ENCODE data around the gene RALBP1. TPM values are rescaled to one million over a fixed set of nuclear protein-coding genes. Genes with fewer than 3 reads are reported as not detected.

RALBP1 gene
- total RNA-seq, 1 donor from 2014 or later, result 29.2 TPM

DNA sequence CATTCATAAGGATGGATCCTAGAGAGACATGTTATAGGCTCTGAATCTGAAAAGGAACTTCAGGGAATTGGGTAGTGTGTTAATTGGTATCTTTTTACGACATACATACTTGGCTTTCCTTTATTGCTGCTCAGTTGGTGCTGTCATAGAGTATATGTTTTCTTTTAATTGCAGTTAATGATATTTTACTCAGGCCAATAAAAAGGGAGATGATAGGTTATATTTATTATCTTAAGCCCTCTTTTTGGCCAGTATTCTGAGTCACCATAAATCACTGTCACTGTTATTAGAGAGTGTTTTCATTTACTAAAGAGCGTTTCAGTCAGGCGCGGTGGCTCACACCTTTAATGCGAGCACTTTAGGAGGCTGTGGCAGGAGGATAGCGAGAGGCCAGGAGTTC, 47.6 kb downstream of the RALBP1 start:
- Histone ChIP-seq H3K27me3 (ENCODE audit: control insufficient read depth in 3 of 3, insufficient read depth in 3 of 3, low read length in 3 of 3) (no peaks in the 10 kb centered on the region), H3K4me1 (ENCODE audit: control insufficient read depth in 3 of 3, insufficient read depth in 3 of 3, low read length in 3 of 3) (peaks cover 0 to 4% (median 0%) of the 10 kb centered on the region in 3 donors), H3K9me3 (ENCODE audit: control insufficient read depth in 3 of 3, low read length in 3 of 3) (no peaks in the 10 kb centered on the region), H3K36me3 (ENCODE audit: control insufficient read depth in 3 of 3, insufficient read depth in 3 of 3, low read length in 3 of 3) (peaks cover 0 to 21% (median 12%) of the 10 kb centered on the region in 3 donors), H3K27ac (ENCODE audit: low read depth, low read length) (no peak overlapping the region), H3K4me3 (ENCODE audit: low read length in 3 of 3) (no peak overlapping the region), H3K9ac (ENCODE audit: low read depth in 1 of 3, low read length in 3 of 3) (no peak overlapping the region)

DNA sequence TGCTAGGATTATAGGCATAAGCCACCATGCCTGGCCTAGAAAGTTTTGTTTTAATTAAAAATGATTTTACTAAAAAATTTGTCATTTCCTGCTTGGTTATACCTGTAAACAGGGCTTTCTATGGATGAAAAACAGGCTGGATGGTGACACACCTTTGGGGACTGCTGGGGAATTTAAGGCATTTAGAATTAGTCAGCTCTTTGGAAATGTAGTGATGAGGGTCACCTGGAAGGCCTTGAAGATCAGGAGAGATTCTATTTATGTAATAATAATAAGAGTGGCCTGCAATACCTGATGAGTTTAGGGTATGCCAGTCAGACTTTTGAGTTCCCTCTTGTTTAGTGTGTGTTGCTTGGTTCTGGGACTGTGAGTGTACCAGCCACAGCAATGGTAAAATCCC, 51.1 kb downstream of the RALBP1 start:
- Histone ChIP-seq H3K9me3 (ENCODE audit: control insufficient read depth in 3 of 3, low read length in 3 of 3) (no peaks in the 10 kb centered on the region), H3K4me3 (ENCODE audit: low read length in 3 of 3) (no peak overlapping the region), H3K9ac (ENCODE audit: low read depth in 1 of 3, low read length in 3 of 3) (no peak overlapping the region), H3K27ac (ENCODE audit: low read depth, low read length) (no peak overlapping the region), H3K4me1 (ENCODE audit: control insufficient read depth in 3 of 3, insufficient read depth in 3 of 3, low read length in 3 of 3) (no peaks in the 10 kb centered on the region), H3K36me3 (ENCODE audit: control insufficient read depth in 3 of 3, insufficient read depth in 3 of 3, low read length in 3 of 3) (peaks cover 0 to 27% (median 22%) of the 10 kb centered on the region in 3 donors), H3K27me3 (ENCODE audit: control insufficient read depth in 3 of 3, insufficient read depth in 3 of 3, low read length in 3 of 3) (no peaks in the 10 kb centered on the region)

DNA sequence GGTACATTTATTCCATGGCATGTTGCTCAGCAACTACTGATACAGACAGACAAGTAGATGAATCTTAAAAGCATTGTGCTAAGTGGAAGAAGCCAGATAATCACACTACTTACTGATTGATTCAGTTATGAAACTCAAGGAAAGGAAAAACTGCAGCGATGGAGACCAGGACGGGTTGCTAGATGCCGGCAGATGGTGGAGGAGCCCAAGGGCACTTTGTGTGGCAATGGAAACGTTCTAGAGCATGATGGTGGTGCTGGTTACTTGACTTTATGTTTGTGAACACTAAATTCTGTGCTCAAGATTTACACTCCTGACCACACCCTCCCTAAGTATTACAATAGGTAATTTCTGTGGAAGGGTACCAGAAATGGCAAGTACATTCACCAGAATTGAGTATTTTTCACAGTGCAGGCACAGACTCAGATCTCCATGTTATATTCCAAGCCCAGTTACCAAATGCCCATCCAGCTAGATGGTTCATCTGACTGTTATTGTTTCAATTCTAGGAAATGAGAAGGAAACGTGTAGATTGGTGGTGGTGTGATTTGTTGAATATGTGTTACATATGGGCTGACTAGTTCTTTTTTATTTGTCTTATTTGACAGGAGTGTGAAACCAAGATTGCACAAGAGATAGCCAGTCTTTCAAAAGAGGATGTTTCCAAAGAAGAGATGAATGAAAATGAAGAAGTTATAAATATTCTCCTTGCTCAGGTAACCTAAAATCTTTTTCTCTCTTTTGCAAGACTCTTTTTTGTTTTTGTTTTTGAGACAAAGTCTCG, 55.1 kb downstream of the RALBP1 start:
- Histone ChIP-seq H3K27ac (ENCODE audit: low read depth, low read length) (no peak overlapping the region), H3K4me3 (ENCODE audit: low read length in 3 of 3) (no peak overlapping the region), H3K4me1 (ENCODE audit: control insufficient read depth in 3 of 3, insufficient read depth in 3 of 3, low read length in 3 of 3) (no peaks in the 10 kb centered on the region), H3K9me3 (ENCODE audit: control insufficient read depth in 3 of 3, low read length in 3 of 3) (no peaks in the 10 kb centered on the region), H3K9ac (ENCODE audit: low read depth in 1 of 3, low read length in 3 of 3) (no peak overlapping the region), H3K36me3 (ENCODE audit: control insufficient read depth in 3 of 3, insufficient read depth in 3 of 3, low read length in 3 of 3) (peaks cover 17 to 47% (median 36%) of the 10 kb centered on the region in 3 donors), H3K27me3 (ENCODE audit: control insufficient read depth in 3 of 3, insufficient read depth in 3 of 3, low read length in 3 of 3) (no peaks in the 10 kb centered on the region)

DNA sequence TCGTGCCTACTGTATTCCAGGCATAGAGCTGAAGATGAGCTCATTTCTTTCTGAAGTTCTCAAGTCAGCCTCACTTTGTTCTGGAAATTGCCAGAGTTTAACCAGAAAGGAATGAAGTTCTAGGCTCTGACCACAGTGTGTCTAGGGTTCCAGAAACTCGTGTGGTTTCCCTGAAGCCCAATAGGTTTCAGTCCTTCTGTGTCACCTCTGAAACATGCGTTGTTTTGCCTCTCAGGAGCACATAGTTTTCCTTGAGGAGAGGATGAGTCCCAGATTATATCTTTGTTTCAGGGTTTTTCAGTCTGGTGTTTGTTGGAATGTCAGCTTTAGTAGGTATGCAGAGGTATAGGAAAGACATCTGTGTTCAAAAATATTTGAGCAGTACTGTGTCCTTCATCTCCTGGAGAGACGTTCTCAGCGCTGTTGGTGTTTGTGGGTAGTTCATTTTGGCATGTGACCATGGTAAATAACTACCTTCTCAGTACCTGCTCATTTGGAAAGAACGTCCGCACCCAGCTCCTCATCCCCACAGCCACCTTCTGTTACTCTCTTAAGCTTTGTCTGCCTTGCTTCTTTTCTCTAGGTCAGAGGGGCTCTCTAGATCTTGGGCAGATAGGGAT, 56.6 kb downstream of the RALBP1 start:
- Histone ChIP-seq H3K27ac (ENCODE audit: low read depth, low read length) (no peak overlapping the region), H3K36me3 (ENCODE audit: control insufficient read depth in 3 of 3, insufficient read depth in 3 of 3, low read length in 3 of 3) (peaks cover 27 to 55% (median 49%) of the 10 kb centered on the region in 3 donors), H3K9ac (ENCODE audit: low read depth in 1 of 3, low read length in 3 of 3) (no peak overlapping the region), H3K4me1 (ENCODE audit: control insufficient read depth in 3 of 3, insufficient read depth in 3 of 3, low read length in 3 of 3) (no peaks in the 10 kb centered on the region), H3K4me3 (ENCODE audit: low read length in 3 of 3) (no peak overlapping the region), H3K9me3 (ENCODE audit: control insufficient read depth in 3 of 3, low read length in 3 of 3) (no peaks in the 10 kb centered on the region), H3K27me3 (ENCODE audit: control insufficient read depth in 3 of 3, insufficient read depth in 3 of 3, low read length in 3 of 3) (no peaks in the 10 kb centered on the region)

DNA sequence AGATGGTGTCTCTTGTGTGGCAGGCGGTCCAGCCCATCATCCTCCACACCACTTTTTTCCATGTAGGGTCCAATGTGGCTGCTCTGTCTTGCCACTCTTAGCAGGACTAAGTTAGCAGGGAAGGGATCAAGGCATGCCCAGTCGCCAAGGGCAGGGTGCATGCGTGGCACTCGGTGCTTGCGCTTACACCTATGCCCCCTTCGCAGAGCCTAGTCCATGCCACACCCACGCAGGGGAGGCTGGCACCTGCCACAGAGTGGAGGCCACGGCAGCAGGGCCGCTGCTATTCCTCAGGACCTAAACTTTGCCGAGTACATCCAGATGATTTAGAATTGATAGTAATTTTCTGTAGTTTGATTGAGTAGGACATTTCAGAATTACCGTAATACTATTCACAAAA, 59.5 kb downstream of the RALBP1 start:
- Histone ChIP-seq H3K36me3 (ENCODE audit: control insufficient read depth in 3 of 3, insufficient read depth in 3 of 3, low read length in 3 of 3) (peaks cover 32 to 57% (median 57%) of the 10 kb centered on the region in 3 donors), H3K4me1 (ENCODE audit: control insufficient read depth in 3 of 3, insufficient read depth in 3 of 3, low read length in 3 of 3) (no peaks in the 10 kb centered on the region), H3K9ac (ENCODE audit: low read depth in 1 of 3, low read length in 3 of 3) (no peak overlapping the region), H3K9me3 (ENCODE audit: control insufficient read depth in 3 of 3, low read length in 3 of 3) (no peaks in the 10 kb centered on the region), H3K27me3 (ENCODE audit: control insufficient read depth in 3 of 3, insufficient read depth in 3 of 3, low read length in 3 of 3) (no peaks in the 10 kb centered on the region), H3K4me3 (ENCODE audit: low read length in 3 of 3) (no peak overlapping the region), H3K27ac (ENCODE audit: low read depth, low read length) (no peak overlapping the region)

DNA sequence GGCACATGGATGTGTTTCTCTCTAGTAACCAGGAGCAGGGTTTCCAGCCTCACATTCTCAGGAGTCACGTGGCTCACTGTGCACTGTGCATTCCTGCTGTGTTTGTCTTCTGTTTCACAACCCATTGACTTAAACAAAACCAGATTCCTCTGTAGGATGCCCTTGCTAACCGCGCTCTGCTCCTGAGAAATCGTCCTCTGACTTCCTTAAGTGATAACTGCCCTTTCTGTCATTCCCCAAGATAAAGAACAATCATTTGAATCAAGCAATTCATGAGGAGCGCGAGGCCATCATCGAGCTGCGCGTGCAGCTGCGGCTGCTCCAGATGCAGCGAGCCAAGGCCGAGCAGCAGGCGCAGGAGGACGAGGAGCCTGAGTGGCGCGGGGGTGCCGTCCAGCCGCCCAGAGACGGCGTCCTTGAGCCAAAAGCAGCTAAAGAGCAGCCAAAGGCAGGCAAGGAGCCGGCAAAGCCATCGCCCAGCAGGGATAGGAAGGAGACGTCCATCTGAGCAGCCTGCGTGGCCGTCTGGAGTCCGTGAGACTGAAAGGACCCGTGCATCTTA, 60.2 kb downstream of the RALBP1 start:
- Histone ChIP-seq H3K9ac (ENCODE audit: low read depth in 1 of 3, low read length in 3 of 3) (no peak overlapping the region), H3K9me3 (ENCODE audit: control insufficient read depth in 3 of 3, low read length in 3 of 3) (no peaks in the 10 kb centered on the region), H3K27ac (ENCODE audit: low read depth, low read length) (no peak overlapping the region), H3K36me3 (ENCODE audit: control insufficient read depth in 3 of 3, insufficient read depth in 3 of 3, low read length in 3 of 3) (peaks cover 32 to 55% (median 51%) of the 10 kb centered on the region in 3 donors), H3K4me3 (ENCODE audit: low read length in 3 of 3) (no peak overlapping the region), H3K4me1 (ENCODE audit: control insufficient read depth in 3 of 3, insufficient read depth in 3 of 3, low read length in 3 of 3) (no peaks in the 10 kb centered on the region), H3K27me3 (ENCODE audit: control insufficient read depth in 3 of 3, insufficient read depth in 3 of 3, low read length in 3 of 3) (no peaks in the 10 kb centered on the region)

DNA sequence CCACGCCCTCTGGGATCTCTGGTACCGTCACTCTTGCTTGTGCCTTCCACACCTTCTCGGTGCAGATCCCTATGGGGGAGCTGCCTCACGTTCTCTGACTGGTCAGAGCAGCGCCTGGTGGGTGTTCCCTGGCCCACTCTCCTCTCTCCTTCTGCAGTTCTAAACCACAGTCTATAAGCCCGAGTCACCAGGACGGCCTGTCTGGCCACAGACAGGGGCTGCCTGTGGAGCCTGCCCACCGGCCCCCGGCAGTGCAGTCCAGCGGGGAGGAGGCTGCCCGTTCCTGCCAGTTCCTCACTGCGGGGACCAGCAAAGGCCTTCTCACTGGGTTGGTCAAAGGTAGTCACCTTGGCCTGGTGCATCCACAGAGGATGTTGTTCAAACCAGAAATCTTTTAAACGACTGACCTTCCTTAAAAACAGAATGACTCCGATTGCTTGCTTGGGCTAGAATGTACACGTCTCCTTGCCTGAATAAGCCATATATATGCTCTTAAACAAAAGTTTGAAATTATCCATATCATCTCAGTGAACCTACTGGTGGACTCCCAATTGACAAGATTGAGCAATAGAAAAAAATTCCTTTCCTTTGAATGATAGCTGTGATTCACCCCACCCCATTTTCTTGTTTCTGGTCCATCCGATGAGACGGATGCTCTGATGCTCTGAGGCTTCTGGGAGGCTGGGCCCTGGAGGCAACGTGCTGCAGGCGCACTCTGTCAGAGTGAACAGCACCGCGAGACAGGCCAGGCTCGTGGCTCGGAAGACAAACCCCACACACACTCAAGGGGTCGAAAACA, 61.2 kb downstream of the RALBP1 start:
- H3K4me3 ChIP-seq (ENCODE audit: low read length in 3 of 3), result no peak overlapping the region
- H3K36me3 ChIP-seq (ENCODE audit: control insufficient read depth in 3 of 3, insufficient read depth in 3 of 3, low read length in 3 of 3), result peaks cover 32 to 55% (median 49%) of the 10 kb centered on the region in 3 donors
- no peak overlapping the region for H3K27ac ChIP-seq (ENCODE audit: low read depth, low read length)
- H3K9ac ChIP-seq (ENCODE audit: low read depth in 1 of 3, low read length in 3 of 3), result no peak overlapping the region
- no peaks in the 10 kb centered on the region for H3K9me3 ChIP-seq (ENCODE audit: control insufficient read depth in 3 of 3, low read length in 3 of 3)
- no peaks in the 10 kb centered on the region for H3K4me1 ChIP-seq (ENCODE audit: control insufficient read depth in 3 of 3, insufficient read depth in 3 of 3, low read length in 3 of 3)
- no peaks in the 10 kb centered on the region for H3K27me3 ChIP-seq (ENCODE audit: control insufficient read depth in 3 of 3, insufficient read depth in 3 of 3, low read length in 3 of 3)

DNA sequence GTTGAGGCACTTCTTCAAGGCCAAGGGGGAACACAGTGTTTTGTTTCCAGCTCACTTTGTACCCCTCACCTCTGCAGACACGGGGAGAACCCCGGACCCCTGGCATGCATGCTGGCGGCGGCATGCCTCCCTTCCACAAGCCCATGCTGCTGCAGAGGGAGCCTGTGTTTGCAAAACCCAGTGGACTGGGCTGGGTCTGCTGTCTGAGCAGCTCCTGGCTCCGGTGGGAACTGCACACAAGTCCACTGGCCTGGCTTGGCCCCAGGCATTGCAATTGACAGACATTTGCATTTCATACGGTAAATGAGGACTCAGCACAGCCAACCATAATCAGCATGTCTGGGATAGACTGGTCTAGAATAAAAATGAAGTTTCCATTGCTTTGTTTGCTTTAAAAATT, 62.4 kb downstream of the RALBP1 start:
- H3K27me3 ChIP-seq (ENCODE audit: control insufficient read depth in 3 of 3, insufficient read depth in 3 of 3, low read length in 3 of 3), result no peaks in the 10 kb centered on the region
- no peaks in the 10 kb centered on the region for H3K9me3 ChIP-seq (ENCODE audit: control insufficient read depth in 3 of 3, low read length in 3 of 3)
- H3K36me3 ChIP-seq (ENCODE audit: control insufficient read depth in 3 of 3, insufficient read depth in 3 of 3, low read length in 3 of 3), result peaks cover 32 to 55% (median 42%) of the 10 kb centered on the region in 3 donors
- H3K9ac ChIP-seq (ENCODE audit: low read depth in 1 of 3, low read length in 3 of 3), result no peak overlapping the region
- H3K27ac ChIP-seq (ENCODE audit: low read depth, low read length), result no peak overlapping the region
- no peak overlapping the region for H3K4me3 ChIP-seq (ENCODE audit: low read length in 3 of 3)
- H3K4me1 ChIP-seq (ENCODE audit: control insufficient read depth in 3 of 3, insufficient read depth in 3 of 3, low read length in 3 of 3), result no peaks in the 10 kb centered on the region

DNA sequence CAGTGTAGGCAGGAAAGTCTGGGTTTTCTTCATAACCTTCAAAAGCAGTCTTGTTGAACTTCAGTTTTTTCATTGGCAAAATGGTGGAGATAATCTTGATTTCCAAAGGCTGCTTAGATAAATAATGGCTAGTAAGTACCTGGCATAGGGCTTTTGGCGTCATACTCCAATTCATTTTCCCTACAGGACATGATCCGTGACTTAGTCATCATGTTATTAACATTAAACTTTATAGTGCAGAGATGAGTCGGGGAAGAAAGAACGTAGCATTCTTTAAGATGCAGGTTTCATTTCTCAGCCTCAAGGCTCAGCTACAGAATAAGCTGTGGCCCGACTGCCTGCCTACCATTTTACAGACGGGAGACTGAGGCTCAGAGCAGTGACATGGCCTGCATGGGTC, 64.0 kb downstream of the RALBP1 start:
- no peak overlapping the region for H3K27ac ChIP-seq (ENCODE audit: low read depth, low read length)
- H3K27me3 ChIP-seq (ENCODE audit: control insufficient read depth in 3 of 3, insufficient read depth in 3 of 3, low read length in 3 of 3), result no peaks in the 10 kb centered on the region
- peaks cover 23 to 39% (median 27%) of the 10 kb centered on the region in 3 donors for H3K36me3 ChIP-seq (ENCODE audit: control insufficient read depth in 3 of 3, insufficient read depth in 3 of 3, low read length in 3 of 3)
- H3K9me3 ChIP-seq (ENCODE audit: control insufficient read depth in 3 of 3, low read length in 3 of 3), result no peaks in the 10 kb centered on the region
- no peak overlapping the region for H3K4me3 ChIP-seq (ENCODE audit: low read length in 3 of 3)
- H3K9ac ChIP-seq (ENCODE audit: low read depth in 1 of 3, low read length in 3 of 3), result no peak overlapping the region
- H3K4me1 ChIP-seq (ENCODE audit: control insufficient read depth in 3 of 3, insufficient read depth in 3 of 3, low read length in 3 of 3), result no peaks in the 10 kb centered on the region
